ENCODE results near the gene PUM2. TPM values are rescaled to one million over a fixed set of nuclear protein-coding genes. Genes with fewer than 3 reads are reported as not detected.

The PUM2 gene, protein sequence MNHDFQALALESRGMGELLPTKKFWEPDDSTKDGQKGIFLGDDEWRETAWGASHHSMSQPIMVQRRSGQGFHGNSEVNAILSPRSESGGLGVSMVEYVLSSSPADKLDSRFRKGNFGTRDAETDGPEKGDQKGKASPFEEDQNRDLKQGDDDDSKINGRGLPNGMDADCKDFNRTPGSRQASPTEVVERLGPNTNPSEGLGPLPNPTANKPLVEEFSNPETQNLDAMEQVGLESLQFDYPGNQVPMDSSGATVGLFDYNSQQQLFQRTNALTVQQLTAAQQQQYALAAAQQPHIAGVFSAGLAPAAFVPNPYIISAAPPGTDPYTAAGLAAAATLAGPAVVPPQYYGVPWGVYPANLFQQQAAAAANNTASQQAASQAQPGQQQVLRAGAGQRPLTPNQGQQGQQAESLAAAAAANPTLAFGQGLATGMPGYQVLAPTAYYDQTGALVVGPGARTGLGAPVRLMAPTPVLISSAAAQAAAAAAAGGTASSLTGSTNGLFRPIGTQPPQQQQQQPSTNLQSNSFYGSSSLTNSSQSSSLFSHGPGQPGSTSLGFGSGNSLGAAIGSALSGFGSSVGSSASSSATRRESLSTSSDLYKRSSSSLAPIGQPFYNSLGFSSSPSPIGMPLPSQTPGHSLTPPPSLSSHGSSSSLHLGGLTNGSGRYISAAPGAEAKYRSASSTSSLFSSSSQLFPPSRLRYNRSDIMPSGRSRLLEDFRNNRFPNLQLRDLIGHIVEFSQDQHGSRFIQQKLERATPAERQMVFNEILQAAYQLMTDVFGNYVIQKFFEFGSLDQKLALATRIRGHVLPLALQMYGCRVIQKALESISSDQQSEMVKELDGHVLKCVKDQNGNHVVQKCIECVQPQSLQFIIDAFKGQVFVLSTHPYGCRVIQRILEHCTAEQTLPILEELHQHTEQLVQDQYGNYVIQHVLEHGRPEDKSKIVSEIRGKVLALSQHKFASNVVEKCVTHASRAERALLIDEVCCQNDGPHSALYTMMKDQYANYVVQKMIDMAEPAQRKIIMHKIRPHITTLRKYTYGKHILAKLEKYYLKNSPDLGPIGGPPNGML
- total RNA-seq = 69.8 TPM
- long read RNA-seq, partial matches to known transcripts = 12 of 19 reads
- long read RNA-seq, other reads (novel, unspliced or antisense) = 7 of 19 reads

DNA sequence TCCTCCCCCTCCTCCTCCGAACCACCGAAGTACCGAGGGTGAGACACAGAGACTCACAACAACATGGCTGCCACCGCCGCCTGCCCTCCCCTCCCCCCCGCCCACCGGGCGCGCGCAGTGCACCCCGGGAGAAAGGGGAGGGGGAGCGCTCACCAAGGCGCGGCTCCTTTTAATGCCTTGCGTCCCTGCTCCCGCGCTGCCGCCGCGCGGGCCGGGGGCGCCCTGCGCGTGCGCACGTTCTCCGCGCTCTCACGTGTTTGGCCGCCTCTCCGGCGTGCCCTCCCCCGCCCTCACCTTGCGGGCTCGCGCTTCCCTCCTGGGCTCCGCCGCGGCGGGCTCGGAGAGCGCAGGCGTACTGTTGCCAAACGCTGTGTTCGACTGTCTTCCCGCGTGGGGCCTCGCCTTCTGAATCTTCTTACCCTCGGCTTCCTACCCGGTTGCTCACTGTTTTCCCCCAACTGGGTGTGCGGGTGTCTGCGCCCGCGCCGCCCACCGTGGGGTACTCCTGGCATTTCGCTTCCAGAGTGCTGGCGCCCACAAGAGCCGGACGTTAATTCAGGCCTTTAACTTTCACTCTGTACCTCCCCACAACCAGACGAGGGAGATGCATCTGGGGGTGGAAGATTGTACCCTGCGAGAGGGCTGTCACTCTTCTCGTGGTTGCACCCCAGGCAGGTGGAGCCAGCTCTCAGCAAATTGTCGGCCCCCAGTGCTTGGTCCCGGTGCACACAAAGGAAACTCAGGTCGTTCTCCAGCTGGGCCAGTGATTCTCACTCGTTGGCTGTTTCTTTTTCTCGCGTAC lies at the start of gene PUM2:
Gene PUM2 (minus strand): TSS at position 92 of the 802 bp plus-strand sequence. CDS start 23,484 bp downstream, outside the sequence.
- Histone ChIP-seq H3K36me3 (no peaks in the 10 kb centered on the region), H3K27ac (replicated peaks) (peak within 1 kb of the TSS; percentile 98), H3K27me3 (ENCODE audit: low read depth) (no peaks in the 10 kb centered on the region), H3K4me3 (peak within 1 kb of the TSS; percentile 98), H3K9me3 (replicated peaks) (no peaks in the 10 kb centered on the region), H3K4me1 (peaks cover 61% of the 10 kb centered on the region)
- peak; percentile 5 for TF ChIP-seq CTCF (IDR thresholded peaks at IDR 0.05; ENCODE audit: borderline replicate concordance)
- intact Hi-C loops (cut with micrococcal nuclease) = no loop called here
- peak; percentile 92 for DNase-seq

DNA sequence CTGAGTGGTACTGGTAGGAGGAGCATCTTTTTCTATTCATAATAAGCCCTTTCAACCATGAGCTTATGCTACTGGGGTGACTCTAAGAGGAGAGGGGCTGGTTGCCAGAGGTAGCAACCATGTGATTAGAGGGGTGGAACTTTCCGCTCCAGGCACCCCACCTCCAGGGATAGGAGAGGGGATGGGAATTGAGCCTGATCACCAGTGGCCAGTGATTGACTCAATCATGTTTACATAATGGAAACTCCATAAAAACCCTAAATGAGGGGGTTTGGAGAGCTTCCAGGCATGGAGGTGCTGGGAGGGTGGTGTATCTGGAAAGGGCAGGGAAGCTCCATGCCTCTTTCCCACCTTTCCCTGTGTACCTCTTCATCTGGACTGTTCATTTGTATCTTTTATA lies 49.7 kb upstream of the PUM2 start:
- no peaks in the 10 kb centered on the region for H3K4me1 ChIP-seq
- no peak for TF ChIP-seq CTCF (IDR thresholded peaks at IDR 0.05; ENCODE audit: borderline replicate concordance)
- no peaks in the 10 kb centered on the region for H3K36me3 ChIP-seq
- no peaks in the 10 kb centered on the region for H3K27me3 ChIP-seq (ENCODE audit: low read depth)
- no peak overlapping the region for H3K4me3 ChIP-seq
- intact Hi-C loops (cut with micrococcal nuclease) = no loop called here
- no peak overlapping the region for H3K27ac ChIP-seq (replicated peaks)
- no peak for DNase-seq
- no peaks in the 10 kb centered on the region for H3K9me3 ChIP-seq (replicated peaks)

GRCh38 chr2:20398956-20399567 lies 48.4 kb upstream of the PUM2 start:
- H3K9me3 ChIP-seq (replicated peaks) = no peaks in the 10 kb centered on the region
- TF ChIP-seq CTCF (IDR thresholded peaks at IDR 0.05; ENCODE audit: borderline replicate concordance) = no peak

DNA sequence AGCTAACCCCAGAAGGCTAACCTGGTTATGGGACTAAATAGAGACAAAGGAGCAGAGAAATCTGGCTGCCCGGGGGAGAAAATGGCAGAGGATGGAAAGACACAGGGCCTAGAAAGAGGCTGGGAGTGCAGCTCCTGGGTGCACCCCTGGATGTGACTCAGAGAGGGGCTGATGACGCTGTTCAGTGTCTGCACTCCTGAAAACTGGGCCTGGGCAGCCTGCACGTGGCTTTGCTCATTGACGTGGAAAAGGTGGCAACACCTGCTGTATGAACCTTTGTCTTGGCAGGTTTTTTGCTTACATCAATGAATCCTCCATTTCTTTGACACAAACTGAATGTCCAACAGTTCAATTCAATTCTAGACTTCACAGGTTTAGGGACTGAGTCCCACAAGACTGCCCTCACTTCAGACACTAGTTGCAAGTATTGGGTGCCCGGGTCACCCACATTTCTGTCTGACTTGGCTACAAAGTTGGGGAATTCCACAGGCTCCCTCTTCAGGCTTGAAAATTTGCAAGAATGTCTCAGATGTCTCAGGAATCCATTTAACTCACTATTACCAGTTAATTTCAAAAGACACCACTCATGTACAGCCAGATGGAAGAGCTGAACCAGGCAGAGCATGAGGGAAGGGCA lies 47.3 kb upstream of the PUM2 start:
- Histone ChIP-seq H3K4me1 (no peaks in the 10 kb centered on the region), H3K27ac (replicated peaks) (no peak overlapping the region), H3K4me3 (no peak overlapping the region), H3K27me3 (ENCODE audit: low read depth) (no peaks in the 10 kb centered on the region), H3K36me3 (no peaks in the 10 kb centered on the region), H3K9me3 (replicated peaks) (no peaks in the 10 kb centered on the region)
- intact Hi-C loops (cut with micrococcal nuclease) = no loop called here
- no peak for TF ChIP-seq CTCF (IDR thresholded peaks at IDR 0.05; ENCODE audit: borderline replicate concordance)
- DNase-seq = no peak

More at GRCh38 chr2:20398956-20399567, 48.4 kb upstream of the PUM2 start:
- H3K36me3 ChIP-seq = no peaks in the 10 kb centered on the region
- no peak overlapping the region for H3K4me3 ChIP-seq
- intact Hi-C loops (cut with micrococcal nuclease) = no loop called here
- no peaks in the 10 kb centered on the region for H3K27me3 ChIP-seq (ENCODE audit: low read depth)
- H3K27ac ChIP-seq (replicated peaks) = no peak overlapping the region
- DNase-seq = no peak
- no peaks in the 10 kb centered on the region for H3K4me1 ChIP-seq

All from left ventricle myocardium inferior (tissue), 1 donor.